ENCODE measurements around the gene GEMIN5. TPM values are rescaled to one million over a fixed set of nuclear protein-coding genes. Genes with fewer than 3 reads are reported as not detected.

Gene GEMIN5
- total and polyA plus RNA-seq, 2 of the 8 experiments (the other 6 are each of a cell fraction or from before 2014, with no cell fraction given) = 12.8 to 47.0 TPM

- TF ChIP-seq RNF2 (IDR thresholded peaks at IDR 0.05; ENCODE audit: borderline replicate concordance, low read depth, low read length, missing control alignments, poor library complexity, severe bottlenecking) (no peak), EGR1 (IDR thresholded peaks at IDR 0.05; ENCODE audit: borderline replicate concordance, low read depth, low read length) (peak; percentile 80; the same call in 1 of the 2 replicates), MAFK (IDR thresholded peaks at IDR 0.05; ENCODE audit: low read depth, low read length) (no peak), CTCF (IDR thresholded peaks at IDR 0.05; ENCODE audit: control extremely low read depth in 1 of 3, insufficient read depth in 1 of 3, low read depth in 1 of 3, low read length in 3 of 3) (no peak), GTF2F1 (IDR thresholded peaks at IDR 0.05; ENCODE audit: borderline replicate concordance, low read depth, low read length) (no peak), RBBP5 (IDR thresholded peaks at IDR 0.05; ENCODE audit: borderline replicate concordance, low read depth, low read length) (no peak; the same call in 1 of the 2 replicates), RXRA (IDR thresholded peaks at IDR 0.05; ENCODE audit: insufficient read depth, low read depth, low read length) (no peak), ATF2 (IDR thresholded peaks at IDR 0.05; ENCODE audit: low read length) (peak; percentile 28; the same call in 1 of the 2 replicates), TAF7 (optimal IDR thresholded peaks at IDR 0.05; ENCODE audit: borderline replicate concordance, low read depth, low read length) (peak; percentile 70), BRCA1 (IDR thresholded peaks at IDR 0.05; ENCODE audit: low read depth, low read length) (no peak)
Measured at GRCh38 chr5:154858297-154858971, 79.6 kb downstream of the GEMIN5 start, which contains the start of gene CNOT8 (continued).

All from H1 (cell line).